Uterus (tissue), 2 donors: ENCODE results near the gene TPT1.

ENCODE experiments used
- POLR2A ChIP-seq, 2 donors: fragments of 450-650 bp; IDR thresholded peaks; one replicate each; pipeline ENCODE4 v1.6.1; 2016; ENCODE audit warnings: antibody characterized with exemption in 2 of 2, mild to moderate bottlenecking in 1 of 2, moderate library complexity in 1 of 2
- TF ChIP-seq, protein P1 (sequence below), 4 experiments: fragments of 200-600 bp in 2 of 4; fragments of 450-650 bp in 2 of 4; sonication (generic) in 2 of 4; IDR thresholded peaks; one replicate each; pipeline ENCODE4 v1.5.1; 2016 to 2019; ENCODE audit warnings: antibody characterized with exemption in 4 of 4, mild to moderate bottlenecking in 2 of 4, moderate library complexity in 1 of 4

- TF ChIP-seq, protein P1, sequence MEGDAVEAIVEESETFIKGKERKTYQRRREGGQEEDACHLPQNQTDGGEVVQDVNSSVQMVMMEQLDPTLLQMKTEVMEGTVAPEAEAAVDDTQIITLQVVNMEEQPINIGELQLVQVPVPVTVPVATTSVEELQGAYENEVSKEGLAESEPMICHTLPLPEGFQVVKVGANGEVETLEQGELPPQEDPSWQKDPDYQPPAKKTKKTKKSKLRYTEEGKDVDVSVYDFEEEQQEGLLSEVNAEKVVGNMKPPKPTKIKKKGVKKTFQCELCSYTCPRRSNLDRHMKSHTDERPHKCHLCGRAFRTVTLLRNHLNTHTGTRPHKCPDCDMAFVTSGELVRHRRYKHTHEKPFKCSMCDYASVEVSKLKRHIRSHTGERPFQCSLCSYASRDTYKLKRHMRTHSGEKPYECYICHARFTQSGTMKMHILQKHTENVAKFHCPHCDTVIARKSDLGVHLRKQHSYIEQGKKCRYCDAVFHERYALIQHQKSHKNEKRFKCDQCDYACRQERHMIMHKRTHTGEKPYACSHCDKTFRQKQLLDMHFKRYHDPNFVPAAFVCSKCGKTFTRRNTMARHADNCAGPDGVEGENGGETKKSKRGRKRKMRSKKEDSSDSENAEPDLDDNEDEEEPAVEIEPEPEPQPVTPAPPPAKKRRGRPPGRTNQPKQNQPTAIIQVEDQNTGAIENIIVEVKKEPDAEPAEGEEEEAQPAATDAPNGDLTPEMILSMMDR (IDR thresholded peaks at IDR 0.05): peak in 1 of 4 experiments; percentile 5
- TF ChIP-seq POLR2A (IDR thresholded peaks at IDR 0.05): peak; percentile 88 to 96
These were observed at the start of gene TPT1 for GRCh38 chr13:45341034-45341798.
